GM08714 (cell line): Measurements from ENCODE around the gene GRID1.
"Not testable (repeated sequence)": the region's sequence is repeated elsewhere in the genome, so short reads cannot be mapped to it uniquely, and the experiment has no call there.

Experiments used
- H3K4me3 ChIP-seq: fragments of 200-500 bp; sonication (Bioruptor generic); 2 replicates; pipeline ENCODE4 v1.5.1; 2014; ENCODE audit warnings: mild to moderate bottlenecking, low read length, inconsistent platforms
- ZNF274 ChIP-seq: IDR thresholded peaks from 2 replicates; pipeline ENCODE4 v1.6.1; 2012; ENCODE audit warnings: mild to moderate bottlenecking, low read depth, low read length

The GRID1 gene

GRCh38 chr10:86190291-86190690, 176.3 kb downstream of the GRID1 start:
- H3K4me3 ChIP-seq, result no peak overlapping the region
- TF ChIP-seq ZNF274, result no peak

GRCh38 chr10:86189891-86190290, 176.7 kb downstream of the GRID1 start:
- no peak for TF ChIP-seq ZNF274
- H3K4me3 ChIP-seq, result no peak overlapping the region

GRCh38 chr10:86188796-86189558, 177.6 kb downstream of the GRID1 start:
- no peak overlapping the region for H3K4me3 ChIP-seq
- no peak for TF ChIP-seq ZNF274

DNA sequence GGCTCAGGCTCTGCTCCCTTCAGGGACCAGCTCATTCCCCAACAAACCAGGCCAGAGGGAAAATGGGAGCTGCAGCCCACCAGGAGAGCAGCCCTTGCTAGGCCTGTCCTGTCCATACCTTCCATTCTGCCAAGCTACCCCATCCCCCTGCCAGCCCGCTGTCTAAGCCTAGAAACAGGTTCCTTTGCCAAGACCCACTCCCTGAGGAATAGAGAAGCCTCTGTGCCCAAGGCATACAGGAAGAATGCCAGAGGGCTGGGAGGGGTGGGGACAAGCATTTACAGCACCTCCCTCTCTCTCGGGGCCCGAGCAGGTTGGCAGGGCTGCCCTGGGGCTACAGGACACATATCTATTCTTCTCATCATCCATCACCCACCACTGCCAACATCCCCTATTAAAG, 178.3 kb downstream of the GRID1 start:
- no peak for TF ChIP-seq ZNF274
- no peak overlapping the region for H3K4me3 ChIP-seq

DNA sequence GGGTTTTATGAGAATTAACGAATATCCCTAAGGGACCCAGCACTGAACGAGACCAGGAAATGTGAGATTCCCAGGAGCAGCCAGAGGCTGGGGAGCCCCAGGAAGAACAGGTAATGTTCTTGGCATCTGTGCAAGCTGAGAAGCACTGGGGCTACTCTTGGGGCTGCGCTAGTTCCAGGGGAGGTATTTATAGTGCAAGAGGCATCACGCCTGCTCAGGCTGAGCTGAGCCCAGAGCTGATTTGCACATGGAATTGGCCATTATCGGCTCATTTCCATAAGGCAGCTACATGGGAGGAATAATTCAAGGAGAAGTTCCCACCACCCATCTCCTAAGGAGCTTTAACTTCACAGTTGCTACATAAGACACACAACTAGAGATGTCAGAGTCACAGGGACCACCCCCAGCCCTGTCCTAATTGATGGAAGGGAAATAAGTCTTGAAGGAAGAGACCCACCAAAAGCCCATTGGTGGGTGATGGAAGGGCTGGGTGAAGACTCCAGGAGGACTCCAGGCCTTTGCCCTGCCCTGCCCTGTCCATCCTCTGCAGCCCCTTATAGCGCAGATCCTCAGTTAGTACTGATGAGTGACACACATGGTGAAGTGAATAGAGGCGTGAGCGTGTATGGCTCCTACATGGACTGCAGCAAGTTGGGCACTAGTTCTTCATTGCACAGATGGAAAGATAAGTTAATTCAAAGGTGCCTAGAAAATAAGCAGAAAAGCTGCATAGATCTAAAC, 178.9 kb downstream of the GRID1 start:
- TF ChIP-seq ZNF274, result no peak
- H3K4me3 ChIP-seq, result no peak overlapping the region

DNA sequence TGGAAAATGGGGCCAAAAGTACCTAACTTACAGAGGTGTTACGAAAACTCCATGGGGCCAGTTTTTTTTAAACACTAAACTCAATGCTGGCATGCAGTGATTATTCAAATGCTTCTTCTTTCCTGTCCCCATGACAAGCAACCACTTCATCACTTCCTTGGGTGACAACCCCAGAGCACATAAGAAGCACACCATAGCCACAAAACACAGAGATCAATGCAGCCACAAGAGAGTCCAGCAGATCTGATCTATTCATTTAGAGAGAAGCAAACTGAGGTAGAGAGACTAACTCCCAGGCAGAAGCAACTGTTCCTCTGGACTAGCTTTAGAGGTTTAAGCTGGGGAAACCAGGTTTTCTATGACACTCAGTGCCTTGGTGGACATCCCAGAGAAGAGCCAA, 180.0 kb downstream of the GRID1 start:
- no peak overlapping the region for H3K4me3 ChIP-seq
- no peak for TF ChIP-seq ZNF274

- TF ChIP-seq ZNF274, result no peak
- no peak overlapping the region for H3K4me3 ChIP-seq
These were observed 184.0 kb downstream of the GRID1 start for GRCh38 chr10:86182595-86182994.

DNA sequence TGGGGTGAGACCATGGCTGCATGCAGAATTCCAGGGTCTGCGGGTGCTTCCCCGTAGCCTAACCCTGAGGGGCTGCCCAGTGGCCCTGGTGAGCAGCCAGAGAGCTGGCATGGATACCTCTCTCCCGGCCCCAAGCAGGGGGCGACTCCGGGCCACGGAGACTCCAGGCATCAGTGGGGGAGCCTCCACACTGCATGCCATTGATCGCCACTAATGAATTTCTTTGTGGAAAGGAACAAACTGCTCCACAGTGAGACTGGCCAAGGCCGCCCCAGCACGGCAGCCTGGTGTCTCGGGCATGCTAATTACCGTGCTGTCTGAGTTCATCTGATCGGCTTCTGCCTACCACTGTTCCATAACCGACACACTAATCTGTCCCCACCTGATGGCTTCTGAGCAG, 184.4 kb downstream of the GRID1 start:
- no peak for TF ChIP-seq ZNF274
- H3K4me3 ChIP-seq, result no peak overlapping the region

- no peak overlapping the region for H3K4me3 ChIP-seq
- no peak for TF ChIP-seq ZNF274
These were observed 185.7 kb downstream of the GRID1 start for GRCh38 chr10:86180861-86181260.

DNA sequence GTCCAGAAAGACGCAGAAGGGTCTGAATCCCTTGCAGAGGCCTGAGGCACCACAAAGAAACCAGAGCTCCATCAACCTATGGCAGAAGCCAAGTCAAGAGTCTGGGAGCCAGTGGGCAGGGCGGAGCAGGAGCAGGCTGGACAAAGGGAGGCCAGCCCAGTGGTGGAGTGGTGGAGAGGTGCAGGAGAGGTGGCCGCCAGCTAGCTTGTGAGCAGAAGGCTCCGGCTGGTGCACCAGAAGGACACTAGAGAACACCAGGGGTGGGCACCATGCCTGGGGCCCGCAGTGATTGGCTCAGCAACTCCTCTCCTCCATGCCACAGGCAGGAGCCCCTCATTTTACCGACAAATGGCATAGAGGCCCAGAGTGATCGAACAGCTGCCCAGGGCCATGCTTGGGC, 186.6 kb downstream of the GRID1 start:
- H3K4me3 ChIP-seq, result no peak overlapping the region

GRCh38 chr10:86179153-86179524, 187.5 kb downstream of the GRID1 start:
- H3K4me3 ChIP-seq, result no peak overlapping the region
- TF ChIP-seq ZNF274, result no peak

More for the DNA sequence above, 186.6 kb downstream of the GRID1 start:
- no peak for TF ChIP-seq ZNF274

GRCh38 chr10:86178401-86179152, 188.0 kb downstream of the GRID1 start:
- no peak overlapping the region for H3K4me3 ChIP-seq
- TF ChIP-seq ZNF274, result no peak

DNA sequence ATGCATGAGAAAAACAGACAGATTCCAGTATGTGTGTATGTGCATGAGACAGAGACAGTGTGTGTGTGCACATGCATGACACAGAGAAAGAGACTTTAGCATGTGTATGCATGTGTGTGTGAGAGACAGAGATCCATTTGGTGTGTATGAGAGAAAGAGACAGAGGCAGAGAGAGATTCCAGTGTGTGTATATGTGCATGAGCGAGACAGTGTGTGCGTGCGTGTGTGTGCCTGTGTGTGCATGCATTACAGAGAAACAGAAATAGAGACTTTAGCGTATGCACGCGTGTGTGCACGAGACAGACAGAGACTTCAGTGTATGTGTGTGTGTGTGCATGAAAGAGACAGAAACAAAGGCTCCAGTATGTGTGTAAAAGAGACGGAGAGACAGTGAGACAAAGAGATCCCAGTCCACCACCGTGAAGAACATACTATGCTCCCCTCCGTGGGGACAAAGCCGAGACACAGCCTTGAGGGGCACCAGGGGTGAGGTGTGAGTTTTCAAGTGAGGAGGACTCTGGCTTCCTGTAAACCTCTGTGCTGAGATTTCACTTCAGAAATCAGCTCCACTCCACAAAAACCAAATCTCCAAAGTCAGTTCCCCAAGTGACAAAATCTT, 188.9 kb downstream of the GRID1 start:
- H3K4me3 ChIP-seq, result no peak overlapping the region
- TF ChIP-seq ZNF274, result no peak

DNA sequence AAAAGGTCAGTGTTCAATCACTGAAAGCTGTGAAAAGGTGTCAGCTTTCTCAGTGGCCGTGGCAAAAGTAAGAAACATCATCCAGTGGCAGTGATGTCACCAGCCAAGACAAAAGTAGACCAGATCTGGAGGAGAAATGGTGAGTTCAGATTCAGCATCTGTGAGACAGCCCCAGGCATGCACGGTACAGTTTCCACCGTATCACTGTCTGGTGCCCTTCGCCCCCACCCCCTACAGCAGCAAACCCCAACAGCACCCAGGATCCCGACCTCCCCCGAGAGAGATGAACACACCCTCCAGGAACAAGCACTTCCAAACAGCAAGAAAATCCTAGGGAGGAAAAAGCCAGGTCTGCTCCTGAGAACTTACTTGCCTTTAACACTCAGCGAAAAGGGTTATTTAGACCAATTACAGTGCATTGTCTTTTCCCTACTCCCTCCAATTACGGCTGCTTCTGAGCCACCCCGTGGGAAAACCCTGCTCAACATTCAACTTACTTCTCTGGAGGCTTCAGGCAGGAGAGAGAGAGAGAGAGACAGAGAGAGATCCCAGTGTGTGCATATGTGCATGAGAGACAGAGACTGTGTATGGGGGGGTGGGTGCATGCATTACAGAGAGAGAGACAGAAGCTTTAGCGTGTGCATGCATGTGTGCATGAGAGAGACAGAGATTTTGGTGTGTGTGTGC, 189.6 kb downstream of the GRID1 start:
- no peak for TF ChIP-seq ZNF274
- H3K4me3 ChIP-seq, result no peak overlapping the region

DNA sequence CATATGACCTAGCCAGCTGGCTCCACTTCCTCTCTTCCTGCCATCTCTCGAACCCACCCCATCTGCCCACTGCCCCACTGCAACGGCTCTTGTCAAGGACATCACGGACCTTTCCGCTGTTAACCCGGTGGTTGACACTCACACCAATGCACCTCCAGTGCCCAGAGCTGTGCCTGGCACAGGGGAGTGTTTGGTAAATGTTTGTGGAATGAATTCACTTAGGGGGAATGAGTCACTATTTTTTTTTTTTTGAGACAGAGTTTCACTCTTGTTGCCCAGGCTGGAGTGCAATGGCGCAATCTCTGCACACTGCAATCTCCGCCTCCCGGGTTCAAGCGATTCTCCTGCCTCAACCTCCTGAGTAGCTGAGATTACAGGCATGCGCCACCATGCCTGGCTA, 191.1 kb downstream of the GRID1 start:
- H3K4me3 ChIP-seq, result not testable (repeated sequence)
